Fibroblast of lung (primary cell): ENCODE measurements around the gene SIVA1.

Source experiments
- CTCF ChIP-seq, 2 donors: IDR thresholded peaks in 1 of 2; conservative IDR thresholded peaks in 1 of 2; 1 replicate in 1 of 2; 2 replicates in 1 of 2; pipeline ENCODE4 v1.5.1; 2011 to 2012; ENCODE audit warnings: low read length in 2 of 2, control low read depth in 1 of 2, inconsistent platforms in 1 of 2, low read depth in 1 of 2, mild to moderate bottlenecking in 1 of 2
- EZH2 ChIP-seq: IDR thresholded peaks from 2 replicates; pipeline ENCODE4 v1.5.1; 2012; ENCODE audit warnings: low read length, control low read depth, mild to moderate bottlenecking; ENCODE audit errors: missing control alignments

- TF ChIP-seq EZH2 (no peak), CTCF (conservative IDR thresholded peaks at IDR 0.05 in 1 of 2, IDR thresholded peaks at IDR 0.05 in 1 of 2; ENCODE audit: low read depth in 1 of 2, low read length in 2 of 2) (no peak)
These were observed 24.9 kb downstream of the SIVA1 start for GRCh38 chr14:104777808-104778249.
